ENCODE measurements around the gene CCNA2. TPM values are rescaled to one million over a fixed set of nuclear protein-coding genes. Genes with fewer than 3 reads are reported as not detected.

Gene CCNA2
- total and polyA plus RNA-seq, 9 of the 15 experiments (the other 6 are each of a cell fraction or from before 2014, with no cell fraction given), result 37.1 to 197 (median 154) TPM

GRCh38 chr4:121790976-121791375, 32.7 kb downstream of the CCNA2 start (continued):
- TF ChIP-seq ARID1B (IDR thresholded peaks at IDR 0.05), result peak; percentile 96
- no peak for TF ChIP-seq ARID2 (IDR thresholded peaks at IDR 0.05)
- TF ChIP-seq MAFG (tag; conservative IDR thresholded peaks at IDR 0.05), result peak; percentile 79
- TF ChIP-seq, protein P1, sequence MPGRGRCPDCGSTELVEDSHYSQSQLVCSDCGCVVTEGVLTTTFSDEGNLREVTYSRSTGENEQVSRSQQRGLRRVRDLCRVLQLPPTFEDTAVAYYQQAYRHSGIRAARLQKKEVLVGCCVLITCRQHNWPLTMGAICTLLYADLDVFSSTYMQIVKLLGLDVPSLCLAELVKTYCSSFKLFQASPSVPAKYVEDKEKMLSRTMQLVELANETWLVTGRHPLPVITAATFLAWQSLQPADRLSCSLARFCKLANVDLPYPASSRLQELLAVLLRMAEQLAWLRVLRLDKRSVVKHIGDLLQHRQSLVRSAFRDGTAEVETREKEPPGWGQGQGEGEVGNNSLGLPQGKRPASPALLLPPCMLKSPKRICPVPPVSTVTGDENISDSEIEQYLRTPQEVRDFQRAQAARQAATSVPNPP (IDR thresholded peaks at IDR 0.05; ENCODE audit: borderline replicate concordance, insufficient read depth, insufficient read length), result no peak
- 0 out of 2 replicates have a peak, but pooled peaks have one; percentile 41 for TF ChIP-seq ZNF134 (CRISPR knock-in tag; conservative IDR thresholded peaks at IDR 0.05)
- peak; percentile 48; the same call in 1 of the 2 replicates for TF ChIP-seq MTA3 (IDR thresholded peaks at IDR 0.05; ENCODE audit: borderline replicate concordance)
- peak; percentile 99 for TF ChIP-seq ADNP (tag; IDR thresholded peaks at IDR 0.05)
- TF ChIP-seq ETS2 (tag; IDR thresholded peaks at IDR 0.05; ENCODE audit: borderline replicate concordance, poor library complexity, severe bottlenecking), result no peak
- TF ChIP-seq NFE2 (IDR thresholded peaks at IDR 0.05; ENCODE audit: low read depth), result peak; percentile 87
- peak; percentile 69 for TF ChIP-seq MGA (IDR thresholded peaks at IDR 0.05)
- TF ChIP-seq LCOR (CRISPR knock-in tag; IDR thresholded peaks at IDR 0.05), result 0 out of 2 replicates have a peak, but pooled peaks have one; percentile 60
- peak; percentile 90 for TF ChIP-seq STAT5A (IDR thresholded peaks at IDR 0.05; ENCODE audit: borderline replicate concordance, low read length)
- TF ChIP-seq ZNF644 (tag; IDR thresholded peaks at IDR 0.05; ENCODE audit: low read depth), result peak; percentile 69; the same call in 1 of the 2 replicates
- no peak for TF ChIP-seq NR4A1 (CRISPR knock-in tag; IDR thresholded peaks at IDR 0.05)
- 0 out of 2 replicates have a peak, but pooled peaks have one; percentile 33 for TF ChIP-seq NR4A1 (tag; IDR thresholded peaks at IDR 0.05)

Data from K562 (cell line).